GM23338 (cell line): ENCODE results near the gene KRT24. TPM values are rescaled to one million over a fixed set of nuclear protein-coding genes. Genes with fewer than 3 reads are reported as not detected.

Experiments
- ATAC-seq: fragments of 200-7000 bp; cut with Tn5 transposase; 3 replicates; pipeline ENCODE4 v1.9.1; 2020
- DNase-seq: peaks from one replicate; pipeline ENCODE4 v3.0.0-alpha.2; 2015; ENCODE audit warnings: low spot score
- H2AFZ ChIP-seq: fragments of 200-600 bp; sonication (generic); 2 replicates; pipeline ENCODE4 v1.8.0; 2016; ENCODE audit warnings: antibody characterized with exemption, mild to moderate bottlenecking, moderate library complexity
- H3F3A ChIP-seq: fragments of 200-600 bp; sonication (generic); replicated peaks from 2 replicates; pipeline ENCODE4 v1.8.0; 2017; ENCODE audit warnings: antibody characterized with exemption, mixed run types, low read depth
- H3K27ac ChIP-seq: fragments of 200-600 bp; sonication (generic); 2 replicates; pipeline ENCODE4 v1.6.1; 2016; ENCODE audit warnings: low read depth
- H3K27me3 ChIP-seq: fragments of 200-600 bp; sonication (generic); 2 replicates; pipeline ENCODE4 v1.8.0; 2016; ENCODE audit warnings: mild to moderate bottlenecking, mixed run types, moderate library complexity; ENCODE audit not compliant: insufficient read depth
- H3K36me3 ChIP-seq: fragments of 200-600 bp; sonication (generic); 2 replicates; pipeline ENCODE4 v1.8.0; 2016; ENCODE audit warnings: mild to moderate bottlenecking; ENCODE audit not compliant: insufficient read depth
- H3K4me1 ChIP-seq: fragments of 200-600 bp; sonication (generic); 2 replicates; pipeline ENCODE4 v1.8.0; 2016; ENCODE audit warnings: mild to moderate bottlenecking, moderate library complexity; ENCODE audit not compliant: insufficient read depth
- H3K4me2 ChIP-seq: fragments of 200-600 bp; sonication (generic); 2 replicates; pipeline ENCODE4 v1.7.1; 2017; ENCODE audit warnings: mixed run types
- H3K4me3 ChIP-seq: fragments of 200-600 bp; sonication (generic); 2 replicates; pipeline ENCODE4 v1.6.1; 2016; ENCODE audit warnings: mixed run types
- H3K79me2 ChIP-seq: fragments of 200-600 bp; sonication (generic); replicated peaks from 2 replicates; pipeline ENCODE4 v1.8.0; 2017; ENCODE audit warnings: mild to moderate bottlenecking; ENCODE audit not compliant: insufficient read depth
- H3K9me2 ChIP-seq: fragments of 200-600 bp; sonication (generic); 2 replicates; pipeline ENCODE4 v1.8.0; 2017; ENCODE audit not compliant: insufficient read depth
- H4K20me1 ChIP-seq: fragments of 200-600 bp; sonication (generic); replicated peaks from 2 replicates; pipeline ENCODE4 v1.8.0; 2017; ENCODE audit warnings: mild to moderate bottlenecking; ENCODE audit not compliant: insufficient read depth
- H3K27ac Mint-ChIP-seq: 2 replicates; pipeline ENCODE4 v1.8.0; 2020; ENCODE audit warnings: inconsistent platforms, mild to moderate bottlenecking, moderate library complexity, mixed read lengths
- H3K27me3 Mint-ChIP-seq: 3 replicates; pipeline ENCODE4 v1.8.0; 2022; ENCODE audit warnings: low read depth, mild to moderate bottlenecking, moderate library complexity, mixed read lengths, inconsistent platforms; ENCODE audit not compliant: insufficient read depth, poor library complexity
- H3K36me3 Mint-ChIP-seq: 3 replicates; pipeline ENCODE4 v1.8.0; 2021; ENCODE audit warnings: low read depth, mild to moderate bottlenecking, inconsistent platforms, moderate library complexity, mixed read lengths
- H3K4me1 Mint-ChIP-seq: 3 replicates; pipeline ENCODE4 v1.8.0; 2020; ENCODE audit warnings: mild to moderate bottlenecking, inconsistent platforms, mixed read lengths
- H3K4me3 Mint-ChIP-seq: 3 replicates; pipeline ENCODE4 v1.8.0; 2021; ENCODE audit warnings: moderate library complexity, mild to moderate bottlenecking, inconsistent platforms, mixed read lengths
- H3K9me3 Mint-ChIP-seq: 3 replicates; pipeline ENCODE4 v1.8.0; 2020; ENCODE audit warnings: moderate library complexity, mild to moderate bottlenecking, inconsistent platforms, mixed read lengths
- CREB1 ChIP-seq: fragments of 250-450 bp; sonication (Bioruptor Pico); IDR thresholded peaks from 2 replicates; pipeline ENCODE4 v1.5.0; 2020; ENCODE audit warnings: low read depth, mild to moderate bottlenecking, moderate library complexity
- EZH2 ChIP-seq: fragments of 200-600 bp; sonication (generic); IDR thresholded peaks from one replicate; pipeline ENCODE4 v1.8.0; 2017; ENCODE audit warnings: antibody characterized with exemption, mild to moderate bottlenecking, low read depth; ENCODE audit not compliant: unreplicated experiment
- EZH2phosphoT487 ChIP-seq: fragments of 200-600 bp; sonication (generic); IDR thresholded peaks from one replicate; pipeline ENCODE4 v1.8.1; 2018; ENCODE audit warnings: antibody characterized with exemption; ENCODE audit not compliant: unreplicated experiment
- JUNB ChIP-seq: IDR thresholded peaks from one replicate; pipeline ENCODE4 v1.6.1; 2016; ENCODE audit warnings: antibody characterized with exemption; ENCODE audit not compliant: unreplicated experiment
- NANOG ChIP-seq: IDR thresholded peaks from 2 replicates; pipeline ENCODE4 v1.6.1; 2016; ENCODE audit warnings: antibody characterized with exemption, borderline replicate concordance
- POLR2AphosphoS5 ChIP-seq: IDR thresholded peaks from 2 replicates; pipeline ENCODE4 v1.6.1; 2016; ENCODE audit warnings: antibody characterized with exemption, low read depth
- STAT1 ChIP-seq: IDR thresholded peaks from one replicate; pipeline ENCODE4 v1.6.1; 2016; ENCODE audit warnings: antibody characterized with exemption; ENCODE audit not compliant: unreplicated experiment
- ZNF114 ChIP-seq: fragments of 250-450 bp; sonication (Bioruptor Pico); IDR thresholded peaks from 2 replicates; pipeline ENCODE4 v1.5.0; 2020; ENCODE audit warnings: mild to moderate bottlenecking, moderate library complexity
- polyA plus RNA-seq: library from polyadenylated mRNA; unstranded; fragments of >200 nt; fragmentation: Nextera tagmentation; extraction: Ambion mirVana; gene quantifications from 2 replicates; pipeline ENCODE4 v1.2.1, GENCODE V29; 2016
- total RNA-seq: library from RNA; depleted of rRNA; stranded (reverse); fragments of >200 nt; shearing (Covaris generic); gene quantifications from 2 replicates; pipeline ENCODE4 v1.2.3, GENCODE V29; 2014
- TF ChIP-seq, protein P1 (sequence below): IDR thresholded peaks from 2 replicates; pipeline ENCODE4 v1.6.1; 2016; ENCODE audit warnings: antibody characterized with exemption
- TF ChIP-seq, protein P2 (sequence below): IDR thresholded peaks from one replicate; pipeline ENCODE4 v1.6.1; 2018; ENCODE audit warnings: antibody characterized with exemption; ENCODE audit not compliant: unreplicated experiment
- TF ChIP-seq, protein P3 (sequence below): fragments of 250-450 bp; sonication (Bioruptor Pico); IDR thresholded peaks from 2 replicates; pipeline ENCODE4 v1.5.0; 2020; ENCODE audit warnings: mild to moderate bottlenecking, moderate library complexity
- TF ChIP-seq, protein P4 (sequence below), 2 experiments: fragments of 200-600 bp in 1 of 2; sonication (generic) in 1 of 2; conservative IDR thresholded peaks; 2 replicates each; pipeline versions ENCODE4 v1.5.1 to v1.6.1; 2016 to 2017; ENCODE audit warnings: antibody characterized with exemption in 2 of 2, low read depth in 2 of 2, mild to moderate bottlenecking in 2 of 2, moderate library complexity in 1 of 2

KRT24 gene
- total and polyA plus RNA-seq, 2 experiments from 2014 or later = not detected

DNA sequence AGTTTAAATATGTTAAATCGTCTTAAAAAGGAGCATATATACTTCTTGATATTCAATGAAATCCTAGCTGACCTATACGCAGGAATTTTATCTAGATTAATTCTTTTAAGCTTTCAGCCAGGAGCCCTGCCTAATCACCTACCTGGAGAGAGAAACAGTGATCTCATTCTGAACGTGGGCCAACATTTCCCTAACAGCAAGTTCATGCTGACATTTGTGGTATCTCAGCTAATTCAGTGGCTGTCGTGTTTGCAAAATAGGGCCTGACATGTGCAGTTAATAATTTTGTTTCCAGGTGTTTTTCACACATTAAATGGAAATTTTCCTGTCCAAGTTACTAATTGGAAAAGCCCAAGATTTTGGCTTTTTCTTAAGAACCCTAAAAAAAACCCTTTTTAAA lies 17.4 kb downstream of the KRT24 start:
- H3K4me2 ChIP-seq = no peak overlapping the region
- H3K27ac ChIP-seq = no peak overlapping the region
- H3K4me1 ChIP-seq = no peaks in the 10 kb centered on the region
- ATAC-seq (no peak), DNase-seq (no peak)
- peak overlapping the region; percentile 29; the same call in 1 of the 2 replicates for H2AFZ ChIP-seq
- H3K9me2 ChIP-seq = no peaks in the 10 kb centered on the region
- no peaks in the 10 kb centered on the region for H3K36me3 ChIP-seq
- H3K4me1 Mint-ChIP-seq = no peaks in the 10 kb centered on the region
- no peaks in the 10 kb centered on the region for H3F3A ChIP-seq
- H3K4me3 ChIP-seq = no peak overlapping the region
- no peak overlapping the region for H3K4me3 Mint-ChIP-seq
- H3K27ac Mint-ChIP-seq = no peak overlapping the region
- TF ChIP-seq, protein P1, sequence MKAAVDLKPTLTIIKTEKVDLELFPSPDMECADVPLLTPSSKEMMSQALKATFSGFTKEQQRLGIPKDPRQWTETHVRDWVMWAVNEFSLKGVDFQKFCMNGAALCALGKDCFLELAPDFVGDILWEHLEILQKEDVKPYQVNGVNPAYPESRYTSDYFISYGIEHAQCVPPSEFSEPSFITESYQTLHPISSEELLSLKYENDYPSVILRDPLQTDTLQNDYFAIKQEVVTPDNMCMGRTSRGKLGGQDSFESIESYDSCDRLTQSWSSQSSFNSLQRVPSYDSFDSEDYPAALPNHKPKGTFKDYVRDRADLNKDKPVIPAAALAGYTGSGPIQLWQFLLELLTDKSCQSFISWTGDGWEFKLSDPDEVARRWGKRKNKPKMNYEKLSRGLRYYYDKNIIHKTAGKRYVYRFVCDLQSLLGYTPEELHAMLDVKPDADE = no peak
- TF ChIP-seq NANOG = no peak
- TF ChIP-seq ZNF114 = no peak
- TF ChIP-seq, protein P2, sequence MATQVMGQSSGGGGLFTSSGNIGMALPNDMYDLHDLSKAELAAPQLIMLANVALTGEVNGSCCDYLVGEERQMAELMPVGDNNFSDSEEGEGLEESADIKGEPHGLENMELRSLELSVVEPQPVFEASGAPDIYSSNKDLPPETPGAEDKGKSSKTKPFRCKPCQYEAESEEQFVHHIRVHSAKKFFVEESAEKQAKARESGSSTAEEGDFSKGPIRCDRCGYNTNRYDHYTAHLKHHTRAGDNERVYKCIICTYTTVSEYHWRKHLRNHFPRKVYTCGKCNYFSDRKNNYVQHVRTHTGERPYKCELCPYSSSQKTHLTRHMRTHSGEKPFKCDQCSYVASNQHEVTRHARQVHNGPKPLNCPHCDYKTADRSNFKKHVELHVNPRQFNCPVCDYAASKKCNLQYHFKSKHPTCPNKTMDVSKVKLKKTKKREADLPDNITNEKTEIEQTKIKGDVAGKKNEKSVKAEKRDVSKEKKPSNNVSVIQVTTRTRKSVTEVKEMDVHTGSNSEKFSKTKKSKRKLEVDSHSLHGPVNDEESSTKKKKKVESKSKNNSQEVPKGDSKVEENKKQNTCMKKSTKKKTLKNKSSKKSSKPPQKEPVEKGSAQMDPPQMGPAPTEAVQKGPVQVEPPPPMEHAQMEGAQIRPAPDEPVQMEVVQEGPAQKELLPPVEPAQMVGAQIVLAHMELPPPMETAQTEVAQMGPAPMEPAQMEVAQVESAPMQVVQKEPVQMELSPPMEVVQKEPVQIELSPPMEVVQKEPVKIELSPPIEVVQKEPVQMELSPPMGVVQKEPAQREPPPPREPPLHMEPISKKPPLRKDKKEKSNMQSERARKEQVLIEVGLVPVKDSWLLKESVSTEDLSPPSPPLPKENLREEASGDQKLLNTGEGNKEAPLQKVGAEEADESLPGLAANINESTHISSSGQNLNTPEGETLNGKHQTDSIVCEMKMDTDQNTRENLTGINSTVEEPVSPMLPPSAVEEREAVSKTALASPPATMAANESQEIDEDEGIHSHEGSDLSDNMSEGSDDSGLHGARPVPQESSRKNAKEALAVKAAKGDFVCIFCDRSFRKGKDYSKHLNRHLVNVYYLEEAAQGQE = no peak
- TF ChIP-seq POLR2AphosphoS5 = no peak
- TF ChIP-seq, protein P3, sequence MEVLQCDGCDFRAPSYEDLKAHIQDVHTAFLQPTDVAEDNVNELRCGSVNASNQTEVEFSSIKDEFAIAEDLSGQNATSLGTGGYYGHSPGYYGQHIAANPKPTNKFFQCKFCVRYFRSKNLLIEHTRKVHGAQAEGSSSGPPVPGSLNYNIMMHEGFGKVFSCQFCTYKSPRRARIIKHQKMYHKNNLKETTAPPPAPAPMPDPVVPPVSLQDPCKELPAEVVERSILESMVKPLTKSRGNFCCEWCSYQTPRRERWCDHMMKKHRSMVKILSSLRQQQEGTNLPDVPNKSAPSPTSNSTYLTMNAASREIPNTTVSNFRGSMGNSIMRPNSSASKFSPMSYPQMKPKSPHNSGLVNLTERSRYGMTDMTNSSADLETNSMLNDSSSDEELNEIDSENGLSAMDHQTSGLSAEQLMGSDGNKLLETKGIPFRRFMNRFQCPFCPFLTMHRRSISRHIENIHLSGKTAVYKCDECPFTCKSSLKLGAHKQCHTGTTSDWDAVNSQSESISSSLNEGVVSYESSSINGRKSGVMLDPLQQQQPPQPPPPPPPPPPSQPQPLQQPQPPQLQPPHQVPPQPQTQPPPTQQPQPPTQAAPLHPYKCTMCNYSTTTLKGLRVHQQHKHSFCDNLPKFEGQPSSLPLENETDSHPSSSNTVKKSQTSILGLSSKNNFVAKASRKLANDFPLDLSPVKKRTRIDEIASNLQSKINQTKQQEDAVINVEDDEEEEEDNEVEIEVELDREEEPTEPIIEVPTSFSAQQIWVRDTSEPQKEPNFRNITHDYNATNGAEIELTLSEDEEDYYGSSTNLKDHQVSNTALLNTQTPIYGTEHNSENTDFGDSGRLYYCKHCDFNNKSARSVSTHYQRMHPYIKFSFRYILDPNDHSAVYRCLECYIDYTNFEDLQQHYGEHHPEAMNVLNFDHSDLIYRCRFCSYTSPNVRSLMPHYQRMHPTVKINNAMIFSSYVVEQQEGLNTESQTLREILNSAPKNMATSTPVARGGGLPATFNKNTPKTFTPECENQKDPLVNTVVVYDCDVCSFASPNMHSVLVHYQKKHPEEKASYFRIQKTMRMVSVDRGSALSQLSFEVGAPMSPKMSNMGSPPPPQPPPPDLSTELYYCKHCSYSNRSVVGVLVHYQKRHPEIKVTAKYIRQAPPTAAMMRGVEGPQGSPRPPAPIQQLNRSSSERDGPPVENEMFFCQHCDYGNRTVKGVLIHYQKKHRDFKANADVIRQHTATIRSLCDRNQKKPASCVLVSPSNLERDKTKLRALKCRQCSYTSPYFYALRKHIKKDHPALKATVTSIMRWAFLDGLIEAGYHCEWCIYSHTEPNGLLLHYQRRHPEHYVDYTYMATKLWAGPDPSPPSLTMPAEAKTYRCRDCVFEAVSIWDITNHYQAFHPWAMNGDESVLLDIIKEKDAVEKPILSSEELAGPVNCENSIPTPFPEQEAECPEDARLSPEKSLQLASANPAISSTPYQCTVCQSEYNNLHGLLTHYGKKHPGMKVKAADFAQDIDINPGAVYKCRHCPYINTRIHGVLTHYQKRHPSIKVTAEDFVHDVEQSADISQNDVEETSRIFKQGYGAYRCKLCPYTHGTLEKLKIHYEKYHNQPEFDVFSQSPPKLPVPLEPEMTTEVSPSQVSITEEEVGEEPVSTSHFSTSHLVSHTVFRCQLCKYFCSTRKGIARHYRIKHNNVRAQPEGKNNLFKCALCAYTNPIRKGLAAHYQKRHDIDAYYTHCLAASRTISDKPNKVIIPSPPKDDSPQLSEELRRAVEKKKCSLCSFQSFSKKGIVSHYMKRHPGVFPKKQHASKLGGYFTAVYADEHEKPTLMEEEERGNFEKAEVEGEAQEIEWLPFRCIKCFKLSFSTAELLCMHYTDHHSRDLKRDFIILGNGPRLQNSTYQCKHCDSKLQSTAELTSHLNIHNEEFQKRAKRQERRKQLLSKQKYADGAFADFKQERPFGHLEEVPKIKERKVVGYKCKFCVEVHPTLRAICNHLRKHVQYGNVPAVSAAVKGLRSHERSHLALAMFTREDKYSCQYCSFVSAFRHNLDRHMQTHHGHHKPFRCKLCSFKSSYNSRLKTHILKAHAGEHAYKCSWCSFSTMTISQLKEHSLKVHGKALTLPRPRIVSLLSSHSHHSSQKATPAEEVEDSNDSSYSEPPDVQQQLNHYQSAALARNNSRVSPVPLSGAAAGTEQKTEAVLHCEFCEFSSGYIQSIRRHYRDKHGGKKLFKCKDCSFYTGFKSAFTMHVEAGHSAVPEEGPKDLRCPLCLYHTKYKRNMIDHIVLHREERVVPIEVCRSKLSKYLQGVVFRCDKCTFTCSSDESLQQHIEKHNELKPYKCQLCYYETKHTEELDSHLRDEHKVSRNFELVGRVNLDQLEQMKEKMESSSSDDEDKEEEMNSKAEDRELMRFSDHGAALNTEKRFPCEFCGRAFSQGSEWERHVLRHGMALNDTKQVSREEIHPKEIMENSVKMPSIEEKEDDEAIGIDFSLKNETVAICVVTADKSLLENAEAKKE (CRISPR knock-in tag) = no peak
- TF ChIP-seq CREB1 = no peak
- TF ChIP-seq, protein P4, sequence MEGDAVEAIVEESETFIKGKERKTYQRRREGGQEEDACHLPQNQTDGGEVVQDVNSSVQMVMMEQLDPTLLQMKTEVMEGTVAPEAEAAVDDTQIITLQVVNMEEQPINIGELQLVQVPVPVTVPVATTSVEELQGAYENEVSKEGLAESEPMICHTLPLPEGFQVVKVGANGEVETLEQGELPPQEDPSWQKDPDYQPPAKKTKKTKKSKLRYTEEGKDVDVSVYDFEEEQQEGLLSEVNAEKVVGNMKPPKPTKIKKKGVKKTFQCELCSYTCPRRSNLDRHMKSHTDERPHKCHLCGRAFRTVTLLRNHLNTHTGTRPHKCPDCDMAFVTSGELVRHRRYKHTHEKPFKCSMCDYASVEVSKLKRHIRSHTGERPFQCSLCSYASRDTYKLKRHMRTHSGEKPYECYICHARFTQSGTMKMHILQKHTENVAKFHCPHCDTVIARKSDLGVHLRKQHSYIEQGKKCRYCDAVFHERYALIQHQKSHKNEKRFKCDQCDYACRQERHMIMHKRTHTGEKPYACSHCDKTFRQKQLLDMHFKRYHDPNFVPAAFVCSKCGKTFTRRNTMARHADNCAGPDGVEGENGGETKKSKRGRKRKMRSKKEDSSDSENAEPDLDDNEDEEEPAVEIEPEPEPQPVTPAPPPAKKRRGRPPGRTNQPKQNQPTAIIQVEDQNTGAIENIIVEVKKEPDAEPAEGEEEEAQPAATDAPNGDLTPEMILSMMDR (conservative IDR thresholded peaks at IDR 0.05; ENCODE audit: low read depth in 2 of 2) = no peak
- TF ChIP-seq JUNB = no peak
- TF ChIP-seq EZH2 = no peak
- TF ChIP-seq STAT1 = no peak
- TF ChIP-seq EZH2phosphoT487 = no peak
- H4K20me1 ChIP-seq = no peaks in the 10 kb centered on the region
- H3K27me3 ChIP-seq = no peaks in the 10 kb centered on the region
- no peaks in the 10 kb centered on the region for H3K27me3 Mint-ChIP-seq
- H3K36me3 Mint-ChIP-seq = no peaks in the 10 kb centered on the region
- no peaks in the 10 kb centered on the region for H3K9me3 Mint-ChIP-seq
- no peaks in the 10 kb centered on the region for H3K79me2 ChIP-seq
